Measurements from ENCODE around the gene DYNC1I1. TPM values are rescaled to one million over a fixed set of nuclear protein-coding genes. Genes with fewer than 3 reads are reported as not detected.

Gene DYNC1I1
- total and polyA plus RNA-seq, 2 donors (not counting 1 experiment from before 2014, with no cell fraction given) = 0.17 to 0.30 TPM

- Histone ChIP-seq H3K4me1 (ENCODE audit: control insufficient read depth, extremely low read depth, insufficient read depth, low read length) (peaks cover 2% of the 10 kb centered on the region), H3K27ac (ENCODE audit: insufficient read depth, low read length) (no peak overlapping the region)
- no peak for DNase-seq (ENCODE audit: low read depth in 2 of 2)
These were observed 318.4 kb downstream of the DYNC1I1 start for GRCh38 chr7:96090756-96091155.

GRCh38 chr7:96093435-96093834, 321.1 kb downstream of the DYNC1I1 start:
- H4K20me1 ChIP-seq (ENCODE audit: control insufficient read depth, extremely low read depth, insufficient read depth, low read length) = no peaks in the 10 kb centered on the region
- no peak overlapping the region for H3K9ac ChIP-seq (ENCODE audit: insufficient read depth, low read length)
- H3K27me3 ChIP-seq (ENCODE audit: control insufficient read depth, insufficient read depth, low read length) = no peaks in the 10 kb centered on the region
- H2AFZ ChIP-seq (ENCODE audit: low read length) = no peak overlapping the region
- H3K79me2 ChIP-seq (ENCODE audit: control insufficient read depth, insufficient read depth, low read length) = no peaks in the 10 kb centered on the region
- no peaks in the 10 kb centered on the region for H3K9me3 ChIP-seq (ENCODE audit: control insufficient read depth, insufficient read depth, low read depth, low read length)
- peaks cover 2% of the 10 kb centered on the region for H3K4me1 ChIP-seq (ENCODE audit: control insufficient read depth, extremely low read depth, insufficient read depth, low read length)
- DNase-seq (ENCODE audit: low read depth in 2 of 2) = peak; percentile 73 to 91
- no peak overlapping the region for H3K4me2 ChIP-seq (ENCODE audit: extremely low read depth, insufficient read depth, low read length)
- no peaks in the 10 kb centered on the region for H3K36me3 ChIP-seq (ENCODE audit: control insufficient read depth, insufficient read depth, low read length)
- TF ChIP-seq CTCF (conservative IDR thresholded peaks at IDR 0.05 in 1 of 2, IDR thresholded peaks at IDR 0.05 in 1 of 2; ENCODE audit: low read depth in 1 of 2, low read length in 2 of 2) (no peak), EZH2 (IDR thresholded peaks at IDR 0.05; ENCODE audit: low read length, missing control alignments) (no peak)
- H3K4me3 ChIP-seq (replicated peaks in 1 of 4; ENCODE audit: control extremely low read depth in 1 of 4, insufficient read depth in 1 of 4, low read depth in 3 of 4, low read length in 4 of 4) = no peak overlapping the region
- peak overlapping the region; percentile 22 for H3K27ac ChIP-seq (ENCODE audit: insufficient read depth, low read length)

More at GRCh38 chr7:96090756-96091155, 318.4 kb downstream of the DYNC1I1 start:
- no peak overlapping the region for H3K9ac ChIP-seq (ENCODE audit: insufficient read depth, low read length)
- no peaks in the 10 kb centered on the region for H4K20me1 ChIP-seq (ENCODE audit: control insufficient read depth, extremely low read depth, insufficient read depth, low read length)
- H3K4me3 ChIP-seq (replicated peaks in 1 of 4; ENCODE audit: control extremely low read depth in 1 of 4, insufficient read depth in 1 of 4, low read depth in 3 of 4, low read length in 4 of 4) = no peak overlapping the region
- H3K9me3 ChIP-seq (ENCODE audit: control insufficient read depth, insufficient read depth, low read depth, low read length) = no peaks in the 10 kb centered on the region
- no peak overlapping the region for H2AFZ ChIP-seq (ENCODE audit: low read length)
- H3K36me3 ChIP-seq (ENCODE audit: control insufficient read depth, insufficient read depth, low read length) = no peaks in the 10 kb centered on the region
- no peak overlapping the region for H3K4me2 ChIP-seq (ENCODE audit: extremely low read depth, insufficient read depth, low read length)
- no peaks in the 10 kb centered on the region for H3K79me2 ChIP-seq (ENCODE audit: control insufficient read depth, insufficient read depth, low read length)
- H3K27me3 ChIP-seq (ENCODE audit: control insufficient read depth, insufficient read depth, low read length) = no peaks in the 10 kb centered on the region
- no peak for TF ChIP-seq CTCF (conservative IDR thresholded peaks at IDR 0.05 in 1 of 2, IDR thresholded peaks at IDR 0.05 in 1 of 2; ENCODE audit: low read depth in 1 of 2, low read length in 2 of 2)
- TF ChIP-seq EZH2 (IDR thresholded peaks at IDR 0.05; ENCODE audit: low read length, missing control alignments) = no peak

GRCh38 chr7:96097835-96098234, 325.5 kb downstream of the DYNC1I1 start:
- Histone ChIP-seq H3K4me2 (ENCODE audit: extremely low read depth, insufficient read depth, low read length) (no peak overlapping the region), H2AFZ (ENCODE audit: low read length) (no peak overlapping the region), H3K9ac (ENCODE audit: insufficient read depth, low read length) (no peak overlapping the region), H3K27me3 (ENCODE audit: control insufficient read depth, insufficient read depth, low read length) (no peaks in the 10 kb centered on the region), H3K36me3 (ENCODE audit: control insufficient read depth, insufficient read depth, low read length) (no peaks in the 10 kb centered on the region), H3K4me1 (ENCODE audit: control insufficient read depth, extremely low read depth, insufficient read depth, low read length) (peaks cover 2% of the 10 kb centered on the region), H3K9me3 (ENCODE audit: control insufficient read depth, insufficient read depth, low read depth, low read length) (no peaks in the 10 kb centered on the region), H4K20me1 (ENCODE audit: control insufficient read depth, extremely low read depth, insufficient read depth, low read length) (no peaks in the 10 kb centered on the region), H3K79me2 (ENCODE audit: control insufficient read depth, insufficient read depth, low read length) (no peaks in the 10 kb centered on the region), H3K4me3 (replicated peaks in 1 of 4; ENCODE audit: control extremely low read depth in 1 of 4, insufficient read depth in 1 of 4, low read depth in 3 of 4, low read length in 4 of 4) (no peak overlapping the region), H3K27ac (ENCODE audit: insufficient read depth, low read length) (no peak overlapping the region)
- no peak for TF ChIP-seq EZH2 (IDR thresholded peaks at IDR 0.05; ENCODE audit: low read length, missing control alignments)
- no peak for TF ChIP-seq CTCF (conservative IDR thresholded peaks at IDR 0.05 in 1 of 2, IDR thresholded peaks at IDR 0.05 in 1 of 2; ENCODE audit: low read depth in 1 of 2, low read length in 2 of 2)
- DNase-seq (ENCODE audit: low read depth in 2 of 2) = peak; percentile 20 to 83

Measured in fibroblast of lung (primary cell).